WERI-Rb-1 (cell line): ENCODE data around the gene SLC9C1.

Source experiments
- DNase-seq: peaks from one replicate; pipeline ENCODE4 v3.0.0-alpha.2; 2020
- H3K27ac ChIP-seq: fragments of 250-450 bp; sonication (Bioruptor Pico); 2 replicates; pipeline ENCODE4 v1.5.1; 2020; ENCODE audit warnings: mild to moderate bottlenecking, moderate library complexity
- H3K27me3 ChIP-seq: fragments of 250-450 bp; sonication (Bioruptor Pico); 2 replicates; pipeline ENCODE4 v1.5.1; 2021; ENCODE audit warnings: mild to moderate bottlenecking, low read depth, moderate library complexity; ENCODE audit not compliant: insufficient read depth, severe bottlenecking
- H3K36me3 ChIP-seq: fragments of 250-450 bp; sonication (Bioruptor Pico); 2 replicates; pipeline ENCODE4 v1.5.1; 2020; ENCODE audit warnings: mild to moderate bottlenecking, moderate library complexity
- H3K4me3 ChIP-seq: 2 replicates; pipeline ENCODE4 v1.5.1; 2011; ENCODE audit warnings: low read depth, mild to moderate bottlenecking, control low read depth, low read length
- H3K9me3 ChIP-seq: fragments of 250-450 bp; sonication (Bioruptor Pico); 2 replicates; pipeline ENCODE4 v1.5.1; 2021; ENCODE audit warnings: mild to moderate bottlenecking, moderate library complexity; ENCODE audit not compliant: severe bottlenecking
- CTCF ChIP-seq: IDR thresholded peaks from 2 replicates; pipeline ENCODE4 v1.5.1; 2011; ENCODE audit warnings: low read depth, mild to moderate bottlenecking, control low read depth, inconsistent platforms, low read length

SLC9C1 gene

DNA sequence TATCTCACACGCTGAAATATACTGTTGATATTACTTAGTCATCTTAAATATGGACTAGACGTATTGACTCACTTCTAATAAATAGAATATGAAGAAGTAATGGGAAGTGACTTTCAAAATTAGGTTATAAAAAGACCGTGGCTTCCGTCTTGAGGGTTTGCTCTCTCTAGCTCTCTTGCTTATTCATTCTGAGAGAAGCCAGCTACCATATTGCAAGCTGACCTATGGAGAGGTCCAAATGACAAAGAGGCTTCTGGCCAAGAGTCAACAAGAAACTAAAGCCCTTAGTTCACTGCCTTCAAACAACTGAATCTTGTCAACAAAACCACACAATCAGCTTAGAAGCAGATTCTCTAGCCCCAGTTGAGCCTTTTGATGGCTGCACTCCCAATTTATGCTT lies 46.1 kb downstream of the SLC9C1 start:
- Histone ChIP-seq H3K4me3 (no peak overlapping the region), H3K27ac (no peak overlapping the region), H3K9me3 (no peaks in the 10 kb centered on the region), H3K27me3 (no peaks in the 10 kb centered on the region), H3K36me3 (no peaks in the 10 kb centered on the region)
- TF ChIP-seq CTCF = no peak
- DNase-seq = no peak

- no peak for TF ChIP-seq CTCF
- DNase-seq = no peak
- no peak overlapping the region for H3K27ac ChIP-seq
- no peaks in the 10 kb centered on the region for H3K9me3 ChIP-seq
- H3K27me3 ChIP-seq = no peaks in the 10 kb centered on the region
- H3K4me3 ChIP-seq = no peak overlapping the region
- H3K36me3 ChIP-seq = no peaks in the 10 kb centered on the region
These were observed 46.7 kb downstream of the SLC9C1 start for GRCh38 chr3:112247350-112247749.

GRCh38 chr3:112233083-112233482 lies 60.9 kb downstream of the SLC9C1 start:
- Histone ChIP-seq H3K9me3 (no peaks in the 10 kb centered on the region), H3K4me3 (no peak overlapping the region), H3K27ac (no peak overlapping the region), H3K27me3 (no peaks in the 10 kb centered on the region), H3K36me3 (no peaks in the 10 kb centered on the region)
- no peak for TF ChIP-seq CTCF
- DNase-seq = no peak

- no peak for TF ChIP-seq CTCF
- DNase-seq = no peak
- no peaks in the 10 kb centered on the region for H3K27me3 ChIP-seq
- H3K36me3 ChIP-seq = no peaks in the 10 kb centered on the region
- H3K27ac ChIP-seq = no peak overlapping the region
- no peaks in the 10 kb centered on the region for H3K9me3 ChIP-seq
- H3K4me3 ChIP-seq = no peak overlapping the region
These were observed 62.3 kb downstream of the SLC9C1 start for GRCh38 chr3:112231727-112232126.

DNA sequence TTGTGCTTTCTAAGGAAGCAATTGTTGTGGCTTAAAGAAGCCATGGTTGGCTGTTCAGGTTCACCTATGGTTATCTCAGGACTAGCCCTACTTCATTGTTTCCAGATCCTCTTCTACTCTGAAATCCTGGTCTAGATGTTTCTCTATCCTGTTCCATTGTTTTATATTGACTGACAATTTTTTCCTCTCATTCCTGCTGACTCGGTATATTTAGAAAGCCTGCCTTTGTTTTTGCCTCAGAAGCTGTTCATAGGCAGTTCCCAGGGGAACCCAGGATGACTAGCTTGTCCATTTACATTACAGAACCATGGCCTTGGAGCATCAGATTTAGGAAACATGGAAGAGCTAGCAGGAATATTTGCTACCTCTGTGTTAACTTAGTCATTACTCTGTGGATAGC lies 64.0 kb downstream of the SLC9C1 start:
- TF ChIP-seq CTCF = no peak
- no peak overlapping the region for H3K27ac ChIP-seq
- H3K4me3 ChIP-seq = no peak overlapping the region
- H3K36me3 ChIP-seq = no peaks in the 10 kb centered on the region
- no peak for DNase-seq
- no peaks in the 10 kb centered on the region for H3K9me3 ChIP-seq
- H3K27me3 ChIP-seq = no peaks in the 10 kb centered on the region

DNA sequence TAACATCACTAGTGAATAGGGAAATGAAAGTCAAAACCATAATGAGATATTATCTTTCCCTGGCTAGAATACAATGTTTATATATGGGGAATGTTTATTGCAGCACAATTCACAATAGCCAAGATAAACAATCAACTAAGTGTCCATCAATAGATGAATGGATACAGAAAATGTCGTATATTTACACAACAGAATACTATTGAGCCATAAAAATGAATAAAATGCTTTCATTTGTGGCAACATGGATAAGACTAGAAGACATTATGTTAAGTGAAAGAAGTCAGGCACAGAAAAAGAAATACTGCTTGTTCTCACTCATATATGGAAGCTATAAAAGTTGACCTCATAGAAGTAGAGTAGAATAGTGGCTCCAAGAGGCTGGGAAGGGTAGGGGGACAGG lies 65.2 kb downstream of the SLC9C1 start:
- no peaks in the 10 kb centered on the region for H3K36me3 ChIP-seq
- no peaks in the 10 kb centered on the region for H3K27me3 ChIP-seq
- DNase-seq = no peak
- H3K9me3 ChIP-seq = no peaks in the 10 kb centered on the region
- no peak overlapping the region for H3K4me3 ChIP-seq
- TF ChIP-seq CTCF = no peak
- no peak overlapping the region for H3K27ac ChIP-seq
